Measurements from ENCODE around the gene TGM2.

The TGM2 gene

DNA sequence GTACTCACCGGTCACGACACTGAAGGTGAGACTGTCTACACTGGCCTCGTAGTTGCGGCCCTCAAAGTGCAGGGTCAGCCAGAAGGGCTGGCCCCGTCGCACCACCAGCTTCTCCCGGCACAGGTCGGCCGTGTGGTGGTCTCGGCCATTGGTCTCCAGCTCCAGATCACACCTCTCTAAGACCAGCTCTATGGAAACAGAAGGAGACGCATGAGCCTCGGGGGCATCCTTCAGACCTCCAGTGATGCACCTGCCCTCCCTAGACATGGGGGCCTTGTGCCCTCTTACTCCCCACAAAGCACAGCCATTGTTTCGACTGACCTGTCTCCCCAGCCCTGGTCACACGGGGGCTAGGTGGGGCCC is 3.7 kb downstream of the TGM2 start:
- H3K27ac ChIP-seq, result no peak overlapping the region
- H3K79me2 ChIP-seq (ENCODE audit: insufficient read depth, low read depth), result no peaks in the 10 kb centered on the region
- H3K9ac ChIP-seq, result no peak overlapping the region
- no peak overlapping the region for H3K4me3 ChIP-seq (IDR thresholded peaks at IDR 0.05; ENCODE audit: insufficient read depth, low read depth, low read length)
- TF ChIP-seq, protein P1, sequence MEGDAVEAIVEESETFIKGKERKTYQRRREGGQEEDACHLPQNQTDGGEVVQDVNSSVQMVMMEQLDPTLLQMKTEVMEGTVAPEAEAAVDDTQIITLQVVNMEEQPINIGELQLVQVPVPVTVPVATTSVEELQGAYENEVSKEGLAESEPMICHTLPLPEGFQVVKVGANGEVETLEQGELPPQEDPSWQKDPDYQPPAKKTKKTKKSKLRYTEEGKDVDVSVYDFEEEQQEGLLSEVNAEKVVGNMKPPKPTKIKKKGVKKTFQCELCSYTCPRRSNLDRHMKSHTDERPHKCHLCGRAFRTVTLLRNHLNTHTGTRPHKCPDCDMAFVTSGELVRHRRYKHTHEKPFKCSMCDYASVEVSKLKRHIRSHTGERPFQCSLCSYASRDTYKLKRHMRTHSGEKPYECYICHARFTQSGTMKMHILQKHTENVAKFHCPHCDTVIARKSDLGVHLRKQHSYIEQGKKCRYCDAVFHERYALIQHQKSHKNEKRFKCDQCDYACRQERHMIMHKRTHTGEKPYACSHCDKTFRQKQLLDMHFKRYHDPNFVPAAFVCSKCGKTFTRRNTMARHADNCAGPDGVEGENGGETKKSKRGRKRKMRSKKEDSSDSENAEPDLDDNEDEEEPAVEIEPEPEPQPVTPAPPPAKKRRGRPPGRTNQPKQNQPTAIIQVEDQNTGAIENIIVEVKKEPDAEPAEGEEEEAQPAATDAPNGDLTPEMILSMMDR (conservative IDR thresholded peaks at IDR 0.05; ENCODE audit: low read depth, low read length), result no peak
- no peaks in the 10 kb centered on the region for H3K4me1 ChIP-seq (ENCODE audit: low read depth, poor library complexity, severe bottlenecking)
- H4K20me1 ChIP-seq (ENCODE audit: insufficient read depth), result no peaks in the 10 kb centered on the region
- no peaks in the 10 kb centered on the region for H3K27me3 ChIP-seq (ENCODE audit: insufficient read depth, low read depth)
- no peaks in the 10 kb centered on the region for H3K36me3 ChIP-seq (ENCODE audit: insufficient read depth)
- no peak overlapping the region for H2AFZ ChIP-seq (ENCODE audit: low read depth)
- H3K4me2 ChIP-seq, result no peak overlapping the region

DNA sequence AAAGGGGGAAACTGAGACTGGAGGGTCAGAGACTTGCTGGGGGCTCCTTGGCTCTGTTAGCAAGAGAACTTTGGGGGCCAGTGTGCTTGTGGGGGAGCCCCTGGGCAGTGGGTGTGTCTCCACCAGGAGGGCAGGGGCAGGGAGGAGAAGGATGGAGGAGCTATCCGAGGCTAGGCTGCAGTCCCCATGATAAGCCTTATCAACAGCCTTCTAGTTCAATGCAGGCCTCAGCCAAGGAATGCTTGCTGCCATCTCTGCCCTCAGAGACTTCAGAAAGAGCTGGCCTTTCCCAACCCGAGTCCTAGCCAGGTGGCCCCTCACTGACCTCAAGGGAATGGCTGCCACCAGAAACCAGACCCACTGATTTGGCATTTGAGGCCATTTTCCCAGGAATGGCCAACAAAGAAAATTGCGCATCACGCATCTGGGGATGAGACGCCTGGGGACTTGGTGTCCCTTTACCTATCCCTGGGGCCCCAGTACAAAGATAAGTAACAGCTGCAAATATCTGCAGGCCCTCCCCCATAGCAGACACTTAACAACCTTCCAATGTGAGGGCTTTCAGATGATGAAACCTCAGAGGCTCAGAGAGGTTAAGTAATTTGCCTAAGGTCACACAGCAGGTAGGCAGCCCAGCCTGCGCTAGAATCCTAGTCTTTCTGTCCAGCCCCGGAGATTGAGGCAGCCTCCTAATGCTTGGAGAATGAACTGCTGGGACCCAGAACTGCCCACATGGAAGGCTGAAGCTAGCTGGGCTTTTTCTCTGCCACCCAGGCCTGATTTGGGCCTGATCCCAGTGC is 4.9 kb downstream of the TGM2 start:
- Histone ChIP-seq H4K20me1 (ENCODE audit: insufficient read depth) (no peaks in the 10 kb centered on the region), H2AFZ (ENCODE audit: low read depth) (no peak overlapping the region), H3K27me3 (ENCODE audit: insufficient read depth, low read depth) (no peaks in the 10 kb centered on the region), H3K4me2 (no peak overlapping the region), H3K9ac (no peak overlapping the region), H3K79me2 (ENCODE audit: insufficient read depth, low read depth) (no peaks in the 10 kb centered on the region), H3K4me3 (IDR thresholded peaks at IDR 0.05; ENCODE audit: insufficient read depth, low read depth, low read length) (no peak overlapping the region), H3K4me1 (ENCODE audit: low read depth, poor library complexity, severe bottlenecking) (no peaks in the 10 kb centered on the region), H3K36me3 (ENCODE audit: insufficient read depth) (no peaks in the 10 kb centered on the region), H3K27ac (no peak overlapping the region)
- TF ChIP-seq, protein P1 (conservative IDR thresholded peaks at IDR 0.05; ENCODE audit: low read depth, low read length), result no peak

DNA sequence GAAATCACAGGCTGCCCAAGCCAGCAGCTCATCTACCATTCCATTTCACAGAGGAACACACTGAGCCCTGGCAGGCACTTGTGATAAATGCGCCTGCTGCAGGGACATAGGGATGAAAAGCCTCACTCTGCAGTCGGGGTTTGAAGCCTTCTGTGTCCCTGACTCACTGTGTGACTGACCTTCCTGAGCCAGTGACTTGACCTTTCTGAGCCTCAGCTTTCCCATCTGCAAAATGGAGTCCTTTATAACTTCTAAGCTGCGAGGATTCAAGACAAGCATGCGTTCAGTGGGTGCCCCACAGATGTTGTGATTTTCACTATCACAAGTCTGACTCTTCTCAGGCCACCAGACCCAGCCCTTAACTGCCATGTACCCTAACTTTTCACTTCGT is 5.5 kb downstream of the TGM2 start:
- H3K27ac ChIP-seq, result no peak overlapping the region

DNA sequence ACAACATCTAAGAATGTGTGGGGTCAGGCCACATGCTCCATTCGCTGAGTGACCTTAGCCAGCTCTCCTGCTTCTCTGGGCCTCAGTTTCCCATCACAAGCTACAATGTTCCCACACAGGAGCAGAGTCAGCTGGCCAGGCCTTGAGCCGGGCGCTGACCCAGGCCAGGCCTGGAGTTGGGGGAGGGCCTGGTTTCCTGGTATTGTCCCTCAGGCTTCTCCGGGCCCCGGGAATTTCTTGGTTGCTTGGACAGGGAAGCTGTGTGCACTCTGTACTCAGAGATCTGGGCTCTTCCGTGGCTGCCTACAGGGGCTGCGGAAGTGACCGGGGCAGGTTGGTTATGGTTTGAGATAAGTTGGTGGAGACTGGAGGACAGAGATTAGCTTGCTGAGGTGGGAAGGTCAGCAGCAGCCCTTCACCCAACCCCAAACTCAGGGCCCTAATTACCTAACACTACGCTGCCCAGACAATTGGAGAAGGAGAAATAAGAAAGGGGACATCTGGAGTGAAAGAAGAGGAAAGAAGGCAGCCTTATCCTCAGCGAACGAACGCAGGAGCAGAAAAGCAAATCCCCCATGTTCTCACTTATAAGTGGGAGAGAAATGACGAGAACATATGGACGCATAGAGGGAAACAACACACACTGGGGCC is 6.2 kb downstream of the TGM2 start:
- H4K20me1 ChIP-seq (ENCODE audit: insufficient read depth), result no peaks in the 10 kb centered on the region
- H3K79me2 ChIP-seq (ENCODE audit: insufficient read depth, low read depth), result no peaks in the 10 kb centered on the region
- TF ChIP-seq, protein P1 (conservative IDR thresholded peaks at IDR 0.05; ENCODE audit: low read depth, low read length), result no peak
- H2AFZ ChIP-seq (ENCODE audit: low read depth), result no peak overlapping the region
- H3K4me1 ChIP-seq (ENCODE audit: low read depth, poor library complexity, severe bottlenecking), result no peaks in the 10 kb centered on the region
- no peak overlapping the region for H3K27ac ChIP-seq
- no peak overlapping the region for H3K4me2 ChIP-seq
- no peaks in the 10 kb centered on the region for H3K36me3 ChIP-seq (ENCODE audit: insufficient read depth)
- H3K9ac ChIP-seq, result no peak overlapping the region
- H3K27me3 ChIP-seq (ENCODE audit: insufficient read depth, low read depth), result no peaks in the 10 kb centered on the region
- H3K4me3 ChIP-seq (IDR thresholded peaks at IDR 0.05; ENCODE audit: insufficient read depth, low read depth, low read length), result no peak overlapping the region

More for the DNA sequence above, 5.5 kb downstream of the TGM2 start:
- Histone ChIP-seq H3K4me2 (no peak overlapping the region), H3K36me3 (ENCODE audit: insufficient read depth) (no peaks in the 10 kb centered on the region), H3K4me3 (IDR thresholded peaks at IDR 0.05; ENCODE audit: insufficient read depth, low read depth, low read length) (no peak overlapping the region), H3K4me1 (ENCODE audit: low read depth, poor library complexity, severe bottlenecking) (no peaks in the 10 kb centered on the region), H3K79me2 (ENCODE audit: insufficient read depth, low read depth) (no peaks in the 10 kb centered on the region), H4K20me1 (ENCODE audit: insufficient read depth) (no peaks in the 10 kb centered on the region), H3K27me3 (ENCODE audit: insufficient read depth, low read depth) (no peaks in the 10 kb centered on the region), H3K9ac (no peak overlapping the region), H2AFZ (ENCODE audit: low read depth) (no peak overlapping the region)
- TF ChIP-seq, protein P1 (conservative IDR thresholded peaks at IDR 0.05; ENCODE audit: low read depth, low read length), result no peak
